HG03575 (cell line): ENCODE results near the gene ITIH3.

Experiments used
- ATAC-seq: cut with Tn5 transposase; IDR thresholded peaks from one replicate; pipeline ENCODE4 v1.9.1; 2021; ENCODE audit not compliant: unreplicated experiment, insufficient number of reproducible peaks, low FRiP score; ENCODE audit errors: extremely low read depth

The ITIH3 gene

DNA sequence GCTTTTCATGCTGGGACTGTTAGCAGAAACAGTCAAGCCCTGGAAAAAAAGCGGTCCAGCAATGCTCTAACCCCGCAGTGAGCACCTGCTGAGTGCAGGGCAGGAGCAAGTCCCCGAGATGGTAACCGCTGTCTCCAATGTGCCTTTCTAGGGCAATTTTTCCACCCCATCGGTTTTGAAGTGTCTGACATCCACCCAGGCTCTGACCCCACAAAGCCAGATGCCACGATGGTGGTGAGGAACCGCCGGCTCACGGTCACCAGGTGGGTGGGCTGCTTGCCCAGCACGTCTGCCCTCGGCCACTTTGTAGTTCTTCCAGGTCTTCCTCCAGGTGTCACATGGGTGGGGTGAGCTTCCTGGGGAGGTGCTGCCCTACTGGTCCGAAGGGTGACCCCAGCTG, 3.2 kb upstream of the ITIH3 start:
- no peak for ATAC-seq

- no peak for ATAC-seq
These were observed 2.7 kb upstream of the ITIH3 start for GRCh38 chr3:52791928-52792327.

- no peak for ATAC-seq
These were observed 2.2 kb upstream of the ITIH3 start for GRCh38 chr3:52792413-52792812.

DNA sequence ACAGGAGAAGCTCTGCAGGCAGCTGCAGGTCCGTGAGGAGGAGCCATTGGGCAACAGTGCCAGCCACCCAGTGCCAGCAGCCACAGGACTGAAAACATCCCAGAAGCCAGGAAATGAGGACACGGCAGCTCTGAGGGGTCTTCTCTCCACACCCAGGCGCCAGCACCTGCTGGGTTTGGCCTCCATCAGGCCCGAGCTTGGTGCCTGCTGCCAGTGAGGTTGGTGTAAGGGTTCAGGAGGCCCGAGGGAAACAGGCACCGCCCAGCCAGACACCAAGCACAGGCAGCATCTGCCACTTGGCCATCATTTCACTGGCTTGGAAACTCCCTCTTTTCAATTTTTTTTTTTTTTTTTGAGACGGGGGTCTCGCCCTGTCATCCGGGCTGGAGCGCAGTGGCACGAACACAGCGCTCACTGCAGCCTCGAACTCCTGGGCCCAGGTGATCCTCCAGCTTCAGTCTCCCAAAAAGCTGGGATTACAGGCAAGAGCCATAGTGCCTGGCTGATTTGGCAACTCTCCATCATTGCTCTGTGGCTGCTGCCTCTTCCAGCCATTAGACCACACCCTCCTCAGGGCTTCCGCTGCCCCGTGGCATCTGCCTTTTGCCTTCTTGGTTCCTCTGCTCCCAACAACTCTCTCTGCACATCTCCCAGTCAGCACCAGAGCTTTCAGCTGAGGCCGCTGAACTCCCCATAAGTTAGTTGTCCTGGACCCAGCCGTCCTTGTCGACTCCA, 1.5 kb upstream of the ITIH3 start:
- no peak for ATAC-seq

GRCh38 chr3:52793702-52794611, 639 bp upstream of the ITIH3 start:
- no peak for ATAC-seq

DNA sequence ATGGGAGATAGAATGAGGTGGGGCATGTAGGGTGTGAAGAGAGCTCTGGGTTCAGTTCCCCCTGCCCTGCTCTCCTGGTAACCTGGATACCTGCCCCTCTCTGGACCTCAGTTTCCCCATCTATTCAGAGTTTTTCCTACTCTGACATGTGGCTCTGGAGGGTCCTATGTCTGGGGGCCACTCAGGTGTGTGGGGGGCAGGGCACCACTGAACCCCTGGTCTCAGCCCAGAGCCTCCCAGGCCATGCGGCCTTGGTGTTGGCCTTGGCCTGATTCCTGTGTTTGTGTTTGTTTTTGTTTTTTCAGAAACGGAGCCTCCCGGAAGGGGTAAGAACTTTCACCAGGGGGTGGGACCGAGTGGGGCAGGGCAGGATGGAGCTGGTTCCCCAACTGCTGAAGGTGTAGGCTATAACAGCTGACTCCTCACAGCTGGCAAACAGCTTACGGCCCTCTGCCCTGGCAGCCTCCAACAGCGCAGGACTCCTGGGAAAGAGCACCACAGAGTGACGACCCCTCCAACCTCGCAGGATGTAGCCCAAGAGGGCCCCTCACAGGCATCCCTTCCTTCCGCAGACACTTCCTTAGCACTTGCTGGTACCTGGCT, 803 bp downstream of the ITIH3 start:
- no peak for ATAC-seq

- ATAC-seq, result no peak
These were observed 1.8 kb downstream of the ITIH3 start for GRCh38 chr3:52796411-52796810.

- no peak for ATAC-seq
These were observed 3.9 kb downstream of the ITIH3 start for GRCh38 chr3:52798376-52798977.

DNA sequence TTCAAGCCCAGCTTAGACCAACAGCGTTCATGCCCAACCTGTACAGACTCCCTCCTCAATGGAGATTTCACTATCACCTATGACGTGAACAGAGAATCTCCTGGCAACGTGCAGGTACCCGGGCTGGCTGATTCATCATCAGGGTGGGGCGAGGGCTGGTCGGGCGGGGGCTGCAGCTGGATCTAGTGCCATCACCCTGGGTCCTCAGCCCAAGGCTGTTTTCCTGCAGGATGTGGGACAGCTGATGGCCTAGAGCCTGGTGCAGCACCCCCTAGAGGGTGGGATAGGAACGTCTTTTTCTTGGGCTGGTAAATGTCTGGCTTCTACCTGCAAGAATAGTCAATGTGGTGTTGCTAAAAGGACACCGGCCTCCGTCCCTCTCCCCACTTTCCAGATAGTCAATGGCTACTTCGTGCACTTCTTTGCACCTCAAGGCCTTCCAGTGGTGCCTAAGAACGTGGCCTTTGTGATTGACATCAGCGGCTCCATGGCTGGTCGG, 4.4 kb downstream of the ITIH3 start:
- ATAC-seq, result no peak

DNA sequence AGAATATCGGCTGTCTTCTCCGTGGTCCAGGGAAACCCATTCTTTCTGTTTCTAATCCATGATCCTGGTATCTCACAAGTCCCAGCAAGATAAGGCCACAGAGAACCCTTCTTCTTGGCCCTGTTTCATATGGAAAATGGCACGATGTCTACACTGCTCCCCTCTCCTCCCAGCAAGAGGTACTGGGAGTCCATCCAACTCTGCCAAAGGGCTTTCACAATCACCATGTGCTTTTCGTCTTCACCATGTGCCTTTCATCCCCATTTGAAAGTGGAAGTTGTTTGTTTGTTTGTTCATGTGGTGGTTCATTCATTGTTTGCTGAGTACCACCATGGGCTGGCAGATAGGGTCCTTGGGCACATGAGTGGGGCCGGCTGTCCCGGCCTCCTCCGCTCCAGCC, 5.5 kb downstream of the ITIH3 start:
- no peak for ATAC-seq

DNA sequence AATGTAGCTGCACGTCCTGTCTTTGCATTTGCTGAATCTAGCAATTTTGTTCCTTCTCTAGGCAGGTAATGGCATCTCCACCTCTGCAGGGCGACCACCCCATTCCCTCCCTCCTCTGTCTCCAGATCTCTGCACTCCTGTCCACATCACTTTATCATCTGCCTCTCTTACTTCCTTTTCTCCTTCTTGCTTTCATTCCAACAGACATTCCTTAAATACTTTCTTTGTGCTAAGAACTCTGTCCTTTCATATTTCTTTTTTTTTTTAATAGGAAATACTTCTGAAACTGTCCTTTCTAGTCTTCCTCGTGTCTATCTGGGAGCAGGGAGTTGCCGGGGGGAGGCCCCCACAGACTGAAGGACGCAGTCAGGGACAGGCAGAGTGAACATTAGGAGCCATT, 7.2 kb downstream of the ITIH3 start:
- no peak for ATAC-seq

GRCh38 chr3:52805270-52806039, 10.9 kb downstream of the ITIH3 start:
- ATAC-seq, result no peak

GRCh38 chr3:52809149-52809548, 14.6 kb downstream of the ITIH3 start:
- no peak for ATAC-seq

DNA sequence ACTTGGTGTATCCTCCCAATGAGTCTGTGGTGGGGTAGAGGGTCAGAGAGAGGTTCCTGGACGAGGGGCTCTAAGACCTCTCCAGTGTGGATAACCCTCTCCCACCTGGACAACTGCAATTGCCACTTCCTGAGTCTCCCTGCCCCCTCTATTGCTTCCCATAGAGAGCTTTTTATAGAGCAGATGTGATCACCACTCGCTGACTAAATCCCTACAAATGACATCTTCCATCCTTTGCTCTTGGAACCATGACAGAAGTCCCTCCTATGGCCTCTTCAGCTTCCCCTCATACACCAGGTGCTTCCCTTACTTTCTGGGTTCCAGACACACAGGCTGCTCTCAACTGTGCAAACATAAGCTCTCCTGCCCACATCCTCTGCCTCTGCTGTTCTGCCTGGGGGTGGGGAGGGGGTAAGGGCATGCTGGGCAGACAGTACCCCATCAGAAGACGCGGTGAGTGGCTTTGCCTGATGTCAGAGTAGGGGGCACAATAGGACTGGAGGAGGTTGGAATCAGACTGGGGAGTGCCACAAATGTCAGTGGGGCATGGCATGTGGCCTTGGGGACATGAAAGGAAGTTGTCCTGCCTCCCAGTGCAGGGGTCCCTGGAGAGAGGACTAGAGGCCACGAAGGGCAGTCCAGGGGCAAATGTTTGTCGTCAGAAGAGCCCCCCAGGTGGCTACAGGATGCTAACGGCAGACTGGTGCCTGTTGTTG, 15.2 kb downstream of the ITIH3 start:
- ATAC-seq, result no peak

DNA sequence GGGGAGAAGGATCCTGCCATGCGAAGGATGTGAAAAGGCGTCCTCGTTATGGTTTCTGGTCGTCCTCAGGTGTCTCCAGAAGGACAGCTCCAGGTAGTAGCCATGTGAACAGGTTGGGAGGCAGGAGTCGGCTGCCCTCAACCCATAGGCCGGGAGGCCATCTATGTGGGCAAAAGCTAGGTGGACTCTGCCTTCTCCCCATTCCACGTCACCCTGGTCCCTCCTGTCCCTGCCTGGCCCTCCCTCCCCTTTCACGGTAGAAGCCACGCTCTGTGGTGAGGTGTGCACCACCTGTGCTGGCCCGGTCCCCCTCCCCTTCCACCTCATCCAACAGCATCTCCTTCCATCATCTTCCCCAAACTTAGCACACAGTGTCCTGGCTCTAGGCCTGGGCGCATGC, 16.3 kb downstream of the ITIH3 start:
- ATAC-seq, result no peak

DNA sequence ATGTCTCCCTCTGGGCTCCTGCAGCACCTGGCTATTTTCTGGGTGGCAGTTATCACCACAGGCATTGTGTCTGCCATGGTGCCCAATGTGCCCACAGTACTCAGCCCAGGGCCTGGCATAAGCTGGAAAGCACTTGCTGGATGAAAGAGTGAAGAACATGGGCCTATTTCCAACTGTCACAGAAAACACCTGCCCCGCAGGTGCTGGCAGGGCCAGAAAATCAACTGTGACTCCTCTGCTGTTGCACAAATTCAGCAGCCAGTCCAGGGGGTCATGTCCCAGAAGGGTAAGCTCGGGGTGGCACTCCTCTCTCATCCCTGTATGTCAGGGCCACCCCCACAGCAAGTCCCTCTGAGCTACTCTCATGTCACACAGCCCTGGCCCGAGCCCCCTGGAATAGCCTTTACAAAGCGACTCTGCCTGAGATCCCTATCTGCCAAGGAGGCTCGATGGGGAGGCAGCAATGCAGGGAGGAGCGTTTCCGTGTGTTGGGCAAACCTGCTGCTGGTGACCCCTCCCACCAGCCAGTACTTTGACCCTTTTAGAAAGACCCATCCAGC, 16.9 kb downstream of the ITIH3 start:
- ATAC-seq, result no peak

DNA sequence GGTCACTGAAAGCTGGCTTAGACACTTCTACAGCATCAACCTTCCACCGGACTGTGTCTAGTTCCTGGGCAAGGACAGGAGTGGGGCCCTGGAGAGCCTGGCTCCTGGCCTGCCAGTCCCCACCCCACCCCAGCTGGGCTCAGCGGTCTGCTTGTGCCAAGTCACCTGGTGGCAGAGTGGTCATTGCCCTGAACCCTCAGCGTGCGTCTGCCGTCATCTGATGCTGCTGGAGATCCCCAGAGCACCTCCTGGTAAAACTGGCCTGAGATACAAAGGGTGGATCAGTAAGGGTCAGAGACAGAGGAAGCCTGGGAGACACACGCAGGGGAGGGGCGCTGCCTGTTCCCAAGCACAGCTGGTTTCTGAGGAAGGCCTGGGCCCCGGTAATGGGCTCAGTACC, 19.2 kb downstream of the ITIH3 start:
- no peak for ATAC-seq

DNA sequence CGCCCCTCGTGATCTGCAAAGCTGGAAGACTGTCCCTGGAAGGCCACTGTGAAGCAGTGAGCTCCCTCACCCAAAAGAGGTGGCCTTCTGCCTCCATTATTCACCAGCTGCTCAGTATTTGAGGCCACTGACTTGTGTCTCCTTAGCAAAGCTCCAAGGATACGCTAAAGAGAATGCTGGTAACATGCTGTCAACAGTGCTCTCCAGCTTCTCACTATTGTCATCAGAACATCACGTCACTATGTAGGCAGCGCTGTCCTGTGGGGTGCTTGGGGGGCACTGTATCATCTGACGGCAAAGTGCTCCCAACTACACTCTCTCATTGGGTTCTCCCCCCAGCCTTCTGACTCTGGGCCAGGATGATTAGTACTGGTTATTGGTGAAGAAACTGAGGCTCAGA, 21.6 kb downstream of the ITIH3 start:
- ATAC-seq, result no peak
